GM19397 (cell line): ENCODE data around the gene DNAJC21.

Experiments used
- ATAC-seq: cut with Tn5 transposase; IDR thresholded peaks from one replicate; pipeline ENCODE4 v1.9.1; 2021; ENCODE audit warnings: mild to moderate bottlenecking, moderate library complexity; ENCODE audit not compliant: unreplicated experiment

Gene DNAJC21

DNA sequence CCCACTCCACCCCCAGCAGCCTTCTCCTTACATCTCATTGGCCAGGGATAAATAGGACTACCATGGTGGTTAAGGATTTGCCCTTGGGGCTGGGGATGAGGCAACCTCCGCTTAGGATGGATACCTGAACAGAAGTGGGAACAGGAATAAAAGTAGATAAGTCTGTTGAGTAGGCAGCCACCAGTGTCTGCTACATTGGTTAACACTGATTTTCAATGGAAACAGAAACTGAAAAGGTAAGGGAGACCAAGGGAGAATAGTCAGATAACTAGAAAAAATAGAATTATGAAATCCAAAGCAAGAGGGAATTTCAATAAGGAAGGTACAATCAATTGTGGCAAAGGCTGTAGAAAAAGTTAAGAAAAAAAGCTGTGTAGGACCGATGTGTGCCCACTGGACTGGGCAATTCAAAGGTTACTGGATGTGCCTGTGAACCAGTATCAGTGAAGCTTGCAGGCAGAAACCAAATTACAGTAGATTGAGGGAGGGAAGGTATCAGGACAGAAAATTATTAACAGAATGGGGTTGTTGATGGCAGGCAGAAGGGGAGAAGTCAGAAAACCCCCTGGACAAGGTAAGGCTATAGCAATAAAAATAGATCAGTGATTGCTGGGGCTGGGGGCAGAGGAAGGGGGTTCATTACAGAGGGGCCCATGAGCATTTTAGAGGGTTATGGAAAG is 48.7 kb downstream of the DNAJC21 start:
- ATAC-seq: peak; percentile 85

DNA sequence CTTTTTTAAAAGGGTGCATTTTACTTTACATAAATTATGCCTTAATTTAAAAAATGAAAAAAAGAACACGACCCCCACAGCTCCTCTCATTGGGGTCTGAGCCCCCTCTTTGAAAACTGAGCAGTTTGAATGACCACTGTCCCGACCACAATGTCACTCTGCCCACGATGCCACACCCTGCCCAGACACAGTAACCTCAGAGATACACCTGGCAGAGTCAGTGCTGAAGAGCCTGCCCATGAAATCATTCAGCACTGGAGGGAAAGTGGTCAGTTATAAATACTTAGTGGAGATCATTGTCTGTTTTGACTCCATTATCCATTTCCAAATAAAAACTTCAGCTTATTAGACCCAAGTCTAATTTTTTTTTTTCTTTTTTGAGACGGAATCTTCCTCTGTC is 49.3 kb downstream of the DNAJC21 start:
- ATAC-seq: peak; percentile 44

DNA sequence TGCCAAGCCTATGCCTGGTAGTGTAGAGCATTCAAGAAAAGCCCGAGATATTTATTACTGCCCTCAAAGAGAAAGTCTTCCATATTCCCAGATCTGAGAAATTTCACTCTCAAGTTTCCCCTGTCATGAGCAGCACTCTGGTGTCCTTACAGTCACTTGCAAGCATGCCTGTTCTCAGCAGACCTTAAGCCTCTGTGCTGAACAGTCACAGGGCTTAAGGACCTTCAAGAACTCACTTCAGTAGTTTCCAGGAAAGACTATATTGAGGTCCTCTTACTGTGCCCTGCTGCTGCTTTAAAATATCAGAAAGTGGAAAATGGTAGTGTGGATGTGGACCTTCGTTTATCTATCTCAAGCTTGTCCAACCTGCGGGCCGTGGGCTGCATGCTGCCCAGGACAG is 53.5 kb downstream of the DNAJC21 start:
- ATAC-seq: no peak

DNA sequence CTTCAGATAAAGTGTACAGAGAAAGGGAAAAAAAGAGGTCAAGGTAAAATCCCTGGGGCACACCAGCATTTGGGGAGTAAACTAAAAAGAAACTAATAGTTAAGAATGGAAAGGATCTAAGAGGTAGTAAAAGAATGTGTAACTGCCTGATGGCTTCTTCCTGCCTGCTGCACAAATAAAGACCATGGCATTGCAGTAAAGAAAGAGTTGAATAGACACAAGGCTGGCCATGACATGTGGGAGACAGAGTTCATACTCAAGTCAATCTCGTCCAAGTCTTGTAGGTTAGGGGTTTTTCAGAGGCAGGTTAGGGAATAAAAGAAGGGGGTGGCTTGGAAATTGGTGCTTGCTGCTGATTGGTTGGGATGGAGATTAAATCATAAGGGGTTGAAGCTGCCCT is 57.6 kb downstream of the DNAJC21 start:
- ATAC-seq: no peak

DNA sequence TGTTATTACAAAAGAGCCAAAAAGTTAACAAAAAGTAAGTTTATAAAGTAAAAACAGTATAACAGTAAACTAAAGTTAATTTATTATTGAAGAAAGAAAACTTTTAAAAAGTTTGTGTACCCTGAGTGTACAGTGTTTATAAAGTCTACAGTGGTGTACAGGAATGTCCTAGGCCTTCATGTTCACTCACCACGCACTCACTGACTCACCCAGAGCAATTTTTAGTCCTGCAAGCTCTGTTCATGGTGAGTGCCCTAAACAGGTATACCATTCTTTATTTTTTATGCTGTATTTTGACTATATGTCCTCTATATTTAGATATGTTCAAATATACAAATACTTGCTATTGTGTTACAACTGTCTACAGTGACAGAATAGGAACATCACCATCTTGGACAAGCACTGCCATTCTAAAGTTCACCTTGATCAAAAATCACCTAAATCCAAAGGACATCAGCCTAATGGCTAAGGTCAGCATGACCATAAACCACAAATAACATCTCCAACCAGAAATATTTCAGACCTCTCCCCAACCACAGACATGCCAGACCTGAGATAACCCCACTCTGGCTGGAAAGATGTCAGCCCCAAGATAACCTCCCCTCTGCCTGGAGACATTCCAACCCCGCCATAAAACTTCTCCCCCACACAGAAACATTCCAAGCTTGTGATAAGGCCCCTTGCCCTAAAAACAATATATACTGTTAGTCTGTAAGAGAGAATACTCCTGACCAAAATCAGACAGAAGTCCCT is 62.3 kb downstream of the DNAJC21 start:
- no peak for ATAC-seq

DNA sequence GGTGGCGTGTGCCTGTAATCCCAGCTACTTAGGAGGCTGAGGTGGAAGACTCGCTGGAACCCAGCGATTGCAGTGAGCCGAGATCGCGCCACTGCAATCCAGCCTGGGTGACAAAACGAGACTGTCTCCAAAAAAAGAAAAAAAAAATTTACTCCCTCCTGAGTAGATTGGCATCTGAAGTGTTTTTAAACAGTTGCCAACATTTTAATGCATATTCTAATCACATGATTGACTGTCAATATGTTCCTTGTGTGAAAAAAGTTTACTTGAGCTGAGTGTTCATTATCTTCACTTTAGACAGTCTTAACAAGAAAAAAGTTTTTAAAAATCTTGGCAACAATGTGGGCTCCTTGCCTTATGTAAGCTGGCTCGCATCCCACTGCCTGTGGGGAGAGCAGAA is 64.6 kb downstream of the DNAJC21 start:
- no peak for ATAC-seq

DNA sequence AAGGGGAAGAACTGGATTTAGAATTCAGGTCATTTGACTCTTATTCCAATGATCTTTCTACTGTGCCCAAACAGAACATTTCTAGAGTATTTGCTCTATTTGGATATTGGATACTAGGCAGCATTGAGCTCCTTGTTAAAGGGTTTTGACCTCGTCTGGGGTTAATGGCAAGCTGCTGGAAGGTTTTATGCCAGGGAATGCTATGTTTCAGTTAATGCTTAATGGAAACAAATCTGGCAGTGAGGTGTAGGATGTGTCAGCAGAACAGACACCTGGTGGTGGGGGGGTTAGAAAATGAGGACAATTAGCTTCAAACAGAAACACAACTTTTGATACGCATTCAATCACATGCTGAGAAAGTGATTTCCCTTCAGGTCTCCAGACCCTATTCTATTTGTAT is 66.9 kb downstream of the DNAJC21 start:
- no peak for ATAC-seq

DNA sequence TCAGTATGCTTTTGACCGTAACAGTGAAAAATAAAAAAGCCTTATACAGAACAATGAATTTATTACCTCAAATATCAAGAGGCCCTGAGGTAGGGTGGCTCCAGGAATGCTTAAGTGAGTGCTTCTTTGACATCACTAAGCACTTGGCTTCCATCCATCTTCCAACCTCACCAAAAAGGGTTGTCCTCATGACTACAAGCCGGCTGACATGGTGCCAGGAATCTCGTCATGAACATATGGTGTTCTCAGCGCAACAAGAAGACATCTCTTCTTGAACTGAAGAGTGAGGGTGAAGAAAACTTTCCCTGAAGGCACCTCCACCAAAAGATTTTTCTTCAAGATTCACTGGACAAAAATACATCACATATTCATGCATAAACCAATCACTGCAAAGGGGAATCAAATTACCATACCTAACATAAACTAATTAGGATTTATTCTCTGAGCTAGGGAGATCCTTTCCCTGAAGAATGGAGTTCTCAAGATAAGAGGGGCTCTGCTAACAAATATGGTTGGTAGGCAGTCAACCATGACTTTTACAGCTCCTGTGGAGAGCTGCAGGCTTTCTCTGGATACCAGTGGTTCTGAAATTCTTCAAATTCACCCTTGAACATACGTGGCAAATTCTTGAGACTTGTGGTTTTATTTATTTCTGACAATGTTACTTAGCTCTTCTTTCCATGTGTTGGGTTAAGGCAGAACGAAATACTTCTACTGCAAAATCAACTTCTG is 68.9 kb downstream of the DNAJC21 start:
- no peak for ATAC-seq

DNA sequence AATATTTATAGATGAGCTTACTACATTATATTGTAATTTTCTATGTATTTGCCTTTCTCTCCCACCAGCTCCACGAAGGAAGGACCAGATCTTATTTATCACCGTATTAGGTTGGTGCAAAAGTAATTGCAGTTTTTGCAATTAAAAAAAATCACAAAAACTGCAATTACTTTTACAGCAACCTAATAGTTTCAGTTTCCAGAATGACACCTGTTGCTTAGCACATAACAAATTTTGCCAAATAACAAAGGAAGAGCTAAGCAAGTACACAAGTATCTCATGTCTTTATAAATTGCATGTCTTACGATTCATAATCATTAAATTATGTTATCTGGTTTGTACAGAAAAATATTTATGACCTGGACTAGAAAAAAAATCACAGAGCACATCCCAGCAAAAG is 72.5 kb downstream of the DNAJC21 start:
- no peak for ATAC-seq

DNA sequence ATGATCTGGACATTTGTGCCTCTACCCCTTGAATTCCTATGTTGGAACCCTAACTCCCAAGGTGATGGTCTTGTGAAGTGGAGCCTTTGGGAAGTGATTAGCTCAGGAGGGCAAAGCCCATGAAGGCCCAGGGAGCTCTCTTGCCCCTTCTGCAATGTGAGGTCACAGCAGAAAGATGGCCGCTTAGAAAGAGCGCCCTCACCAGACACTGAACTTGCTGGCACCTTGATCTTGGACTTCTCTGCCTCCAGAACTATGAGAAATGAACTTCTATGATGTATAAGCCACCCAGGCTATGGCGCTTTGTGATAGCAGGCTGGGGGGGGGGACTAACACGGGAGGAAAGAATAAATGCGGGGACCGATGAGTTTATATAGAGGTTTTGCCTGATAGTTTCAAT is 73.1 kb downstream of the DNAJC21 start:
- ATAC-seq: no peak

DNA sequence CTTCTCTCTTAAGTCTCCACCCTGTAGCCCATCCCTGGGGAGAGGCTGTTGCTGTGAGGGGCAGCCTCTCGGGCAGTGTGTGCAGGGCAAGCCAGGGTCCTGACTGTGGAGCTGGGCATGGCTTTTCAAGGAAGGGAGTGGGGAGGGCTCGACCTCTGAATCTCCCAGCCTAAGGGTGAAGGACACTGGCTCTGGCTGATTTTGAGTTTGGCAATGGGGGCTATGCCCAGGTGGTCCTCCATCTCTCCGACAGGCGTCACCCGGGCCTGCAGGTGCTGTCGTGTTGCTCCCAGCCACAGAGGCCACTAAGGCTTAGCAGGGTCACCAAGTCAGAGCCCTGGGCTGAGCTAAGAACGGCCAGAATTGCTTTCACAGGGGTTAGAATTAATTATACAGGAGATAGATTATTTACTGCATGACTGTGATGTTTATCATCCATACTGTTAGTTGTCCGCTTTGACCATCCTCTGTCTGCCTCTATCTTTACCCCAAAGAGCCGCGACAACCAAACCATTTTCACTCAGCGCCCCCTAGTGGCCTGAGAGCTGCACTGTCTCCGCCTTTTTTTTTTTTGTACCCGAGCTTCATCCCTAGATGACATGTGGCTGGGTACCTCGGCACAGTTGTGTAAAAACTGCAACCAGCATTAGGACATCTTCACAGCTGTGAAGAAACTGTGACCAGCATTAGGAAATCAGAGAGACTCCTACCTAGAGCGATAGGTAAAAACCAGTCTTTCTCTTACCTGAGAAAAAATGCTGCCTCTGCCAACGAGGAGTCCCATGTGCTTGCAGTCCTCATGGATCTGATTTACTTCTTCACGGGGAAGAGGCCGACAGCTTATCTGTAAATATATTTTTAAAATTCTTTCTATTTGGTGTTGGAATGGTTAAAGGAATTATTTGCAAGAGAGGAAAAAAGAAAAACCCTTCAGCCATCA is 73.9 kb downstream of the DNAJC21 start:
- peak; percentile 55 for ATAC-seq

DNA sequence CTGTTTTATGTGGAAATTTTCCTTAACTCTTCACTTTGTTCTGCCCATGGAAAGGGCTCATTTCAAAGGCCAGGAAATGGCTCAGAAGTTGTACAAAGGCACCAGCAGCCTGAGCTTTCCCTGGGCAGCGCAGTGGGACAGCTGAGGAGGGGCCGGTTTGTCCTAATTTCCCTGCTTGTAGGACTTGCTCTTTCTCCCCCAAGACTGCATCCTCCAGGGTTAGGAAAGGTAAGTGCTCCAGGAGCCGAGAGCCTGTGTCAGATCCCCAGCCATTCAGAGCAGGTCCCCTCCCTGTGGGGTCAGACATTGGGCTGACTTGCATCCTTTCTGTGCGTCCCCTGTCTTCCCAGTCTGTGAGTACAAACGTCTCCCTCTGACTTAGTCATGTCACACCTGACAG is 74.8 kb downstream of the DNAJC21 start:
- ATAC-seq: no peak

DNA sequence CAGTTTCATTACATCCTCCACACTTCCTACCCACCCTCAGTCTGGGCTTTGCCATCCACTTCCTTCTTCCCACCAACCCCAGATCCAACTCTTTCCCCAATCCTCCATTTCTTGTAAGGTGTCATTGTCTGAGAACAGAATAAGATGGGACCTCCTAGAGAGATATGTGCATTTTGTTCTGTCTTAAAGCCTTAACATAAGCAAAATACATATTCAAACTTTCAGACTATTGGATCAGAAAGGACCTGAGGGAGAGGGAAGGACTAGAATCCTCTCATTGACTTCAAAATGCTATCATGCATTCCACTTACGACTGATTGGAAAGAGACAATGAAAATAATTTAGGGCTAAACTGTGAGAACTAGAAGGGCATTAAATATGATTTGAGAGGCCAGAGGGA is 75.4 kb downstream of the DNAJC21 start:
- no peak for ATAC-seq
